SK-N-SH (cell line): ENCODE data around the gene TNNT3.
"Not testable (repeated sequence)": the region's sequence is repeated elsewhere in the genome, so short reads cannot be mapped to it uniquely, and the experiment has no call there.

Source experiments
- CTCF ChIP-seq: fragments of 200-600 bp; sonication (generic); IDR thresholded peaks from 2 replicates; pipeline ENCODE4 v1.6.1; 2017; ENCODE audit warnings: antibody characterized with exemption, mild to moderate bottlenecking, moderate library complexity
- EP300 ChIP-seq, 2 experiments: IDR thresholded peaks; 2 replicates each; pipeline versions ENCODE4 v1.4.0 to v1.6.1; 2012; ENCODE audit warnings: borderline replicate concordance in 1 of 2, low read depth in 1 of 2, low read length in 1 of 2
- NFIC ChIP-seq: IDR thresholded peaks from 2 replicates; pipeline ENCODE4 v1.4.0; 2012; ENCODE audit warnings: borderline replicate concordance
- PBX3 ChIP-seq: IDR thresholded peaks from 2 replicates; pipeline ENCODE4; 2012
- POLR2AphosphoS5 ChIP-seq: IDR thresholded peaks from 2 replicates; pipeline ENCODE4 v1.6.1; 2012; ENCODE audit warnings: low read depth, low read length
- YY1 ChIP-seq: IDR thresholded peaks from 2 replicates; pipeline ENCODE4 v1.4.0; 2012; ENCODE audit warnings: low read depth, mild to moderate bottlenecking

GRCh38 chr11:1875851-1876301 is 43.6 kb upstream of the TNNT3 start:
- not testable (repeated sequence) for TF ChIP-seq YY1; EP300 (IDR thresholded peaks at IDR 0.05; ENCODE audit: borderline replicate concordance in 1 of 2, low read depth in 1 of 2, low read length in 1 of 2); POLR2AphosphoS5; PBX3; NFIC; CTCF
